Upper lobe of left lung (tissue), 6 donors: Measurements from ENCODE around the gene GPR17. TPM values are rescaled to one million over a fixed set of nuclear protein-coding genes. Genes with fewer than 3 reads are reported as not detected.

ENCODE experiments used
- ATAC-seq, 2 donors: fragments of 200-7000 bp; cut with Tn5 transposase; one replicate each; pipeline ENCODE4 v1.9.1; 2022; ENCODE audit warnings: mild to moderate bottlenecking in 2 of 2, moderate library complexity in 2 of 2; ENCODE audit not compliant: low FRiP score in 2 of 2
- DNase-seq, 2 donors: peaks; one replicate each; pipeline ENCODE4 v3.0.0-alpha.2; 2019 to 2020
- H3K27ac ChIP-seq, 4 donors: fragments of 200-600 bp; sonication (generic); one replicate each; pipeline ENCODE4 v1.5.1; 2016 to 2019
- H3K27me3 ChIP-seq, 4 donors: fragments of 200-600 bp; sonication (generic); one replicate each; pipeline ENCODE4 v1.5.1; 2017 to 2019
- H3K36me3 ChIP-seq, 4 donors: fragments of 200-600 bp; sonication (generic); one replicate each; pipeline ENCODE4 v1.5.1; 2016 to 2019
- H3K4me1 ChIP-seq, 4 donors: fragments of 200-600 bp; sonication (generic); one replicate each; pipeline ENCODE4 v1.5.1; 2018 to 2019
- H3K4me3 ChIP-seq, 4 donors: fragments of 200-600 bp; sonication (generic); one replicate each; pipeline ENCODE4 v1.5.1; 2017 to 2019; ENCODE audit warnings: mild to moderate bottlenecking in 2 of 4, moderate library complexity in 1 of 4
- H3K9me3 ChIP-seq, 4 donors: fragments of 200-600 bp; sonication (generic); one replicate each; pipeline ENCODE4 v1.5.1; 2018 to 2019
- EP300 ChIP-seq, 4 donors: sonication (generic); formaldehyde crosslinking; IDR thresholded peaks; one replicate each; pipeline ENCODE4 v1.5.1; 2017; ENCODE audit warnings: antibody characterized with exemption in 4 of 4, control low read depth in 2 of 4
- POLR2A ChIP-seq, 4 donors: fragments of 450-650 bp; IDR thresholded peaks; one replicate each; pipeline ENCODE4 v1.5.1; 2016 to 2017; ENCODE audit warnings: antibody characterized with exemption in 4 of 4, mild to moderate bottlenecking in 2 of 4
- POLR2AphosphoS5 ChIP-seq, 2 donors: sonication (generic); formaldehyde crosslinking; IDR thresholded peaks; one replicate each; pipeline ENCODE4 v1.5.1; 2017; ENCODE audit warnings: antibody characterized with exemption in 2 of 2
- WGBS, 2 donors: methylation state at CpG; one replicate each; pipeline ENCODE4 v1.1.5; 2017 to 2018; 5-methylcytosine and 5-hydroxymethylcytosine counted together
- total RNA-seq, 6 donors: library from RNA; depleted of rRNA in 4 of 6; stranded (reverse); fragments of >200 nt in 4 of 6; gene quantifications; one replicate each; pipeline versions ENCODE4 v1.1.0 to v1.2.1, GENCODE V29; 2016 to 2021
- TF ChIP-seq, protein P1 (sequence below), 6 experiments: fragments of 450-650 bp in 4 of 6; fragments of 200-600 bp in 2 of 6; sonication (generic) in 2 of 6; IDR thresholded peaks; one replicate each; pipeline ENCODE4 v1.5.1; 2016 to 2019; ENCODE audit warnings: antibody characterized with exemption in 6 of 6
- donor health status: DM: no; HTN: no; CAD: no; lungs with moderate emphysema.
- donor health status: DM: no; HTN: yes; CAD: no; lungs with severe emphysema.

GPR17 gene, protein sequence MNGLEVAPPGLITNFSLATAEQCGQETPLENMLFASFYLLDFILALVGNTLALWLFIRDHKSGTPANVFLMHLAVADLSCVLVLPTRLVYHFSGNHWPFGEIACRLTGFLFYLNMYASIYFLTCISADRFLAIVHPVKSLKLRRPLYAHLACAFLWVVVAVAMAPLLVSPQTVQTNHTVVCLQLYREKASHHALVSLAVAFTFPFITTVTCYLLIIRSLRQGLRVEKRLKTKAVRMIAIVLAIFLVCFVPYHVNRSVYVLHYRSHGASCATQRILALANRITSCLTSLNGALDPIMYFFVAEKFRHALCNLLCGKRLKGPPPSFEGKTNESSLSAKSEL
- under 1 TPM in 3 of 6 donors, not detected in 3; 0.17 to 0.46 (median 0.24) TPM for total RNA-seq

DNA sequence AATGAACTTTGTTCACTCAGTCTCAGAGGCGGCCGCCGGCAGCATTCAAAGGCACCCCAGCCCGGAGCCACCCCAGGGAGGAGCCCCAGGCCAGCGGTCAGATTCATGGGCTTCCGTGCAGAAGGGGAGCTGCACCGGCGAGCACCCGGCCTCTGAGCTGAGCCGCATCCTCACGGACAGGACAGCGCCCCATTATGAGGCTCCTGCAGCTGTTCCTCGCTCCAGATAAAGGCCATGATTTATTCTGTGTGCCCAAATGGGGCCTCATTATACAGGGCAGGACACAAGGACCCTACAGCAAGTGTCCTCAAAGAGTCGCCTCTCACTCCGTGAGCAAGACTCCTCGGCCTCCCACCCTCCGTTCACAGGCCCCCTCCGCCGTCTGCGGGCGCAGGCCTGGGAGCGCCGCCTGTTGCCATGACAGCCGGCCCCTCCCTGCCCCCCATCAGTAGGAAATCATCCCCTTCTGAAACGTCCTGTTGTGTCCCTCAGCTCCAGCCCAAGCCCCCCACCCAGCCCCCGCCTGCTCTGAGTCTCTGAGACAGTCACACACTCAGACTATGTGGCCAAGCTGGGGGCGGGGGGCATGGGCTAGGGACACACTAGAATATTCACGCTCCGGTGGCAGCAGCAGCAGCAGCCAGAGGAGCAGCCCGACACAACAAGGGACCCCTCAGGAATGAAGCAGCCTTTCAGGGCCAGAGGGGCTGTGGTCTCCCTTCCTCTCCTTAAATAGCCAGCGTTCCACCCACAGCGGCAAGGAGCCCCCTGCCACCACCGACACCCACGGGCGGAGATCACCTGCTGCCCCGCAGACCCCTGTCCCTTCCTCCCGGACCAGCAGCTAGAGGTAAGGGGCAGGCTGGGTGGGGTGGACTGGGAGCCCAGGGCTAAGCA is at the start of gene GPR17:
Gene GPR17 (plus strand): TSS at position 759 of the 897 bp plus-strand sequence. CDS start 4,583 bp downstream, outside the sequence.
- peak in 1 of 2 donors; percentile 73 for DNase-seq
- Histone ChIP-seq H3K9me3 (no peaks in the 10 kb centered on the region), H3K27ac (peak within 1 kb of the TSS; percentile 63 to 87 (median 75)), H3K36me3 (peaks cover 0 to 23% (median 0%) of the 10 kb centered on the region in 4 donors), H3K4me3 (no peak within 1 kb of the TSS), H3K4me1 (peaks cover 46 to 82% (median 64%) of the 10 kb centered on the region in 4 donors), H3K27me3 (no peaks in the 10 kb centered on the region)
- WGBS, 2 donors = 84 to 85% methylated on average over 20 to 35 of the region's 37 CpGs
- ATAC-seq = no peak
- no peak for TF ChIP-seq POLR2A (IDR thresholded peaks at IDR 0.05)

DNA sequence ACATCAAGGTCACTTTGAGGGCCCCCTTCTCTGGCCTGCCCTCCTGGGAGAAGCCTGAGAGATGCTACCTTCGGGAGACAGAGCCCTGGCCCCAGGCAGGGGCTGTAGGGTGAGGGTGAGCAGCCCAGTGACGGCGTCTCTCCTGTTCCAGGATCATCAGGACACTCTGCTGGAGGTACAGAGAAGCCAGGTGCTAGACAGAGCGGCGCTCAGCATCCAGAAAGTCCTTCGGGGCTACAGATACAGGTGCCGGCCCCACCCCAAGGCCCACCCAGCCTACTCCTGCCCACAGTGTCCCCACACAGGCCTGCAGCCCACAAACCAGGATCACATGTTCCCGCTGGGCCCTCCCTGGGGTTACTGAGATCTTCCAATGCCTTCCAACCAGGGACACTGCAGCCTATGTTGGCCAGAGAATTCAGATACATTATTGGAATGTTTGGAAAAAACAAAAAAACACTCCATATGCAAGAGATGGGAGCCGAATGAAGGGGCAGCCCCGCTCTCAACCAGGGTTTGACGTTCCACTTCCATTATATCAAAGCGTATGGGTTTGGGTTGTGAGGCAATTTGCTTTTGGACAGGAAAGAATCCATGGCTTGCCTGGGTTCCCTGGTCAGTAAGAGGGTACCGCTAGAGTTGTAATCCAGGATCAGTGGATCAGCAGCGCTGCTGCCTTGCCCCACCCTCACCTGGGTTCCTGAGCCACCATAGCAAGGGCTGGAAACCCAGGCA is 49.5 kb upstream of the GPR17 start:
- no peak for TF ChIP-seq POLR2A (IDR thresholded peaks at IDR 0.05)
- TF ChIP-seq, protein P1, sequence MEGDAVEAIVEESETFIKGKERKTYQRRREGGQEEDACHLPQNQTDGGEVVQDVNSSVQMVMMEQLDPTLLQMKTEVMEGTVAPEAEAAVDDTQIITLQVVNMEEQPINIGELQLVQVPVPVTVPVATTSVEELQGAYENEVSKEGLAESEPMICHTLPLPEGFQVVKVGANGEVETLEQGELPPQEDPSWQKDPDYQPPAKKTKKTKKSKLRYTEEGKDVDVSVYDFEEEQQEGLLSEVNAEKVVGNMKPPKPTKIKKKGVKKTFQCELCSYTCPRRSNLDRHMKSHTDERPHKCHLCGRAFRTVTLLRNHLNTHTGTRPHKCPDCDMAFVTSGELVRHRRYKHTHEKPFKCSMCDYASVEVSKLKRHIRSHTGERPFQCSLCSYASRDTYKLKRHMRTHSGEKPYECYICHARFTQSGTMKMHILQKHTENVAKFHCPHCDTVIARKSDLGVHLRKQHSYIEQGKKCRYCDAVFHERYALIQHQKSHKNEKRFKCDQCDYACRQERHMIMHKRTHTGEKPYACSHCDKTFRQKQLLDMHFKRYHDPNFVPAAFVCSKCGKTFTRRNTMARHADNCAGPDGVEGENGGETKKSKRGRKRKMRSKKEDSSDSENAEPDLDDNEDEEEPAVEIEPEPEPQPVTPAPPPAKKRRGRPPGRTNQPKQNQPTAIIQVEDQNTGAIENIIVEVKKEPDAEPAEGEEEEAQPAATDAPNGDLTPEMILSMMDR (IDR thresholded peaks at IDR 0.05) = no peak
- TF ChIP-seq POLR2AphosphoS5 (IDR thresholded peaks at IDR 0.05) = no peak
- no peak for TF ChIP-seq EP300 (IDR thresholded peaks at IDR 0.05)
- WGBS, 2 donors = 96% methylated on average over 14 of the region's 14 CpGs
- no peak overlapping the region for H3K4me3 ChIP-seq
- ATAC-seq (peak in 1 of 2 donors; percentile 12), DNase-seq (peak in 1 of 2 donors; percentile 11)
- no peaks in the 10 kb centered on the region for H3K9me3 ChIP-seq
- no peak overlapping the region for H3K27ac ChIP-seq
- H3K36me3 ChIP-seq = no peaks in the 10 kb centered on the region
- H3K4me1 ChIP-seq = peaks cover 0 to 3% (median 0%) of the 10 kb centered on the region in 4 donors
- no peaks in the 10 kb centered on the region for H3K27me3 ChIP-seq

DNA sequence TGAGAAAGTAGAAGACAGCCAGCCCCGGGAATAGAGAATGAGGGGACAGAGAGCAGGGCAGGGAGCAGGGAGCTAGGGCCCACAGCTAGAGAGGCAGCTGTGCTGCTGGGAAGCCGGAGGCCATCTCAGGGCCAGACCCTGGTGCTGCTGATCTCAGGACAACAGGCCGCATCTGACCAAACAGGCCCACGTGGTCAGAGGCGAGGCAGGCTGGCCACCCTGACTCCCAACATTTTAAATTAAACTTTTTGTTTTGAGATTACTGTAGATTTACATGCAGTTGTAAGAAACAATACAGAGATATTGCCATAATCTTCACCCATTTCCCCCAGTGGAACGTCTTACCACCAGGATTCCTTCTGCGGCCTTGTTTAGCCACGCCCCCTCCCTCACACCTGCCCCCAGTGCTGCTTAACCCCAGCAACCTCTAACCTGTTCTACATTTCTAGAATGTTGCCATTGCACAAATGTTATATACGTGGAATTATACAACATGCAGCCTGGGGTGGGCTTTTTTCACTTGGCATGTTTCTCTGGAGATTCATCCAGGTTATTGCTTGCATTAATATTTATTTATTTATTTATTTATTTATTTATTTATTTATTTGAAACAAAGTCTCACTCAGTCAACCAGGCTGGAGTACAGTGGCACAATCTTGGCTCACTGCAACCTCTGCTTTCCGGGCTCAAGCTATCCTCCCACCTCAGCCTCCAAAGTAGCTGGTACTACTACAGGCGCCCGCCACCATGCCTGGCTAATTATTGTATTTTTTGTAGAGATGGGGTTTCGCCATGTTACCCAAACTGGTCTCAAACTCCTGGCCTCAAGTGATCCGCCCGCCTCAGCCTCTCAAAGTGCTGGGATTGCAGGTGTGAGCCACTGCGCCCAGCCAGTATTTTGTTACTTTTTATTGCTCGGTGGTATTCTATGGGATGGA is 48.6 kb upstream of the GPR17 start:
- H3K27me3 ChIP-seq = no peaks in the 10 kb centered on the region
- DNase-seq (peak in 1 of 2 donors; percentile 12), ATAC-seq (no peak)
- TF ChIP-seq EP300 (IDR thresholded peaks at IDR 0.05) (no peak), POLR2AphosphoS5 (IDR thresholded peaks at IDR 0.05) (no peak), POLR2A (IDR thresholded peaks at IDR 0.05) (no peak)
- TF ChIP-seq, protein P1 (IDR thresholded peaks at IDR 0.05) = no peak
- peaks cover 0 to 3% (median 0%) of the 10 kb centered on the region in 4 donors for H3K9me3 ChIP-seq
- H3K4me1 ChIP-seq = no peaks in the 10 kb centered on the region
- WGBS, 2 donors = 88 to 92% methylated on average over 17 of the region's 17 CpGs
- H3K36me3 ChIP-seq = no peaks in the 10 kb centered on the region
- H3K27ac ChIP-seq = no peak overlapping the region
- H3K4me3 ChIP-seq = no peak overlapping the region

DNA sequence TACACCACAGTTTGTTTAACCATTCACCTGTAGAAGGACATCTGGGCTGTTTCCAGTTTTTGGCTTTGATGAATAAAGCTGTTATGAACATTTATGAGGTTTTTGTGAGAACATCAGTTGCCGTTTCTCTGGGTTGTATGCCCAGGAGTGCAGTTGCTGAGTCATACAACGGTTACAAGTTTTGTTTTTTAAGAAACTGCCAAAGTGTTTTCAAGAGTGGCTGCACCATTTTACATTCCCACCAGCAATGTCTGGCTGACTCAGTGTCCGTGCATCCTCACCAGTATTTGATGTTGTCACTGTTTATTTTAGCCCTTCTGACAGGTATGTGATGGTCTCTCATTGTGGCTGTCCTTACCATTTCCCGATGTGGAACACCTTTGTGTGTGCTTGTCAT is 48.0 kb upstream of the GPR17 start:
- ATAC-seq (no peak), DNase-seq (no peak)
- Histone ChIP-seq H3K4me1 (no peaks in the 10 kb centered on the region), H3K36me3 (no peaks in the 10 kb centered on the region), H3K27ac (no peak overlapping the region), H3K4me3 (no peak overlapping the region), H3K9me3 (peaks cover 0 to 4% (median 0%) of the 10 kb centered on the region in 4 donors), H3K27me3 (no peaks in the 10 kb centered on the region)
- 78 to 82% methylated on average over 4 of the region's 4 CpGs for WGBS, 2 donors
- TF ChIP-seq EP300 (IDR thresholded peaks at IDR 0.05) = no peak
- no peak for TF ChIP-seq POLR2AphosphoS5 (IDR thresholded peaks at IDR 0.05)
- TF ChIP-seq, protein P1 (IDR thresholded peaks at IDR 0.05) = no peak
- TF ChIP-seq POLR2A (IDR thresholded peaks at IDR 0.05) = no peak
